Lower leg skin (tissue), 3 donors: ENCODE results near the gene CFAP52.

Experiments used
- POLR2A ChIP-seq, 2 donors: fragments of 450-650 bp; IDR thresholded peaks; one replicate each; pipeline ENCODE4 v1.6.1; 2016 to 2017; ENCODE audit warnings: antibody characterized with exemption in 2 of 2, mild to moderate bottlenecking in 1 of 2, moderate library complexity in 1 of 2
- TF ChIP-seq, protein P1 (sequence below), 3 donors: fragments of 450-650 bp; IDR thresholded peaks; one replicate each; pipeline ENCODE4 v1.5.1; 2016; ENCODE audit warnings: antibody characterized with exemption in 3 of 3, mild to moderate bottlenecking in 3 of 3, moderate library complexity in 2 of 3

DNA sequence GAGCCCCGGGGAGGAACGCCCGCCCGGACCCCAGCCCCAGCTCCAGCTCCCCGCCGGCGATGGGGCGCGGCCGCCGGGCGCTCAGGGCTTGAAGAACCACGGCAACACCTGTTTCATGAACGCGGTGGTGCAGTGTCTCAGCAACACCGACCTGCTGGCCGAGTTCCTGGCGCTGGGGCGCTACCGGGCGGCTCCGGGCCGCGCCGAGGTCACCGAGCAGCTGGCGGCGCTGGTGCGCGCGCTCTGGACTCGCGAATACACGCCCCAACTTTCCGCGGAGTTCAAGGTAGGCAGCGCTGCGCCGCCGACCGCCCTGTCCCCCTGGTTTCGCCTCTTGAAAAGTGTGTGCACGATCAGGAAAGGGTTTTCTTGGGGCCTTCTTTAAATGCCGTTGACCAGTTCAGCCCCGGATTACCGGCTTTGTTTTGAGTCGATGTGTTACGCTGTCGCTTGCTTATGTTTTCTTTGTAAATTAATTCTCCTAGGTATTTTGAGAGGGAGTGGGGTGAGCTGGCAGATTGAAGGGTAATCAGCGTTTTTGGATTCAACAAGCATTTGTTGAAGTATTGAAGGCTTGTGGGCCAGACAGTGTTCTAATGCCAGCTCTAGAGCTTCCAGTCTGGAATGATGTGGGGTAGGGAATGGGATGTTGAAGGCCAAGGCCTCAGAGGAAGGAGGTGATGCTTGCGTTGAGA lies 69.6 kb downstream of the CFAP52 start:
- no peak for TF ChIP-seq POLR2A (IDR thresholded peaks at IDR 0.05)
- TF ChIP-seq, protein P1, sequence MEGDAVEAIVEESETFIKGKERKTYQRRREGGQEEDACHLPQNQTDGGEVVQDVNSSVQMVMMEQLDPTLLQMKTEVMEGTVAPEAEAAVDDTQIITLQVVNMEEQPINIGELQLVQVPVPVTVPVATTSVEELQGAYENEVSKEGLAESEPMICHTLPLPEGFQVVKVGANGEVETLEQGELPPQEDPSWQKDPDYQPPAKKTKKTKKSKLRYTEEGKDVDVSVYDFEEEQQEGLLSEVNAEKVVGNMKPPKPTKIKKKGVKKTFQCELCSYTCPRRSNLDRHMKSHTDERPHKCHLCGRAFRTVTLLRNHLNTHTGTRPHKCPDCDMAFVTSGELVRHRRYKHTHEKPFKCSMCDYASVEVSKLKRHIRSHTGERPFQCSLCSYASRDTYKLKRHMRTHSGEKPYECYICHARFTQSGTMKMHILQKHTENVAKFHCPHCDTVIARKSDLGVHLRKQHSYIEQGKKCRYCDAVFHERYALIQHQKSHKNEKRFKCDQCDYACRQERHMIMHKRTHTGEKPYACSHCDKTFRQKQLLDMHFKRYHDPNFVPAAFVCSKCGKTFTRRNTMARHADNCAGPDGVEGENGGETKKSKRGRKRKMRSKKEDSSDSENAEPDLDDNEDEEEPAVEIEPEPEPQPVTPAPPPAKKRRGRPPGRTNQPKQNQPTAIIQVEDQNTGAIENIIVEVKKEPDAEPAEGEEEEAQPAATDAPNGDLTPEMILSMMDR (IDR thresholded peaks at IDR 0.05): no peak
